Adrenal gland (tissue), 12 donors: ENCODE data around the gene SHC1. TPM values are rescaled to one million over a fixed set of nuclear protein-coding genes. Genes with fewer than 3 reads are reported as not detected.

Experiments
- DNase-seq, 7 donors: peaks; one replicate each; pipeline ENCODE4 v3.0.0-alpha.2; 2019 to 2020
- H3K27ac ChIP-seq, 5 donors: fragments of 200-600 bp; sonication (generic) in 4 of 5; 1 replicate in 3 of 5; 2 replicates in 2 of 5; pipeline versions ENCODE4 v1.5.1 to v1.8.0; 2016 to 2020; ENCODE audit warnings: mild to moderate bottlenecking in 1 of 5
- H3K27me3 ChIP-seq: fragments of 200-600 bp; 2 replicates; pipeline ENCODE4 v1.8.0; 2021
- H3K36me3 ChIP-seq, 2 donors: fragments of 200-600 bp; replicated peaks in 1 of 2; 1 replicate in 1 of 2; 2 replicates in 1 of 2; pipeline versions ENCODE4 v1.5.1 to v1.8.0; 2018 to 2022
- H3K4me1 ChIP-seq, 2 donors: fragments of 200-600 bp; replicated peaks in 1 of 2; 1 replicate in 1 of 2; 2 replicates in 1 of 2; pipeline versions ENCODE4 v1.5.1 to v1.8.0; 2018 to 2021
- H3K4me3 ChIP-seq, 4 donors: fragments of 200-600 bp; sonication (generic) in 3 of 4; one replicate each; pipeline ENCODE4 v1.5.1; 2016 to 2018
- H3K9me3 ChIP-seq, 3 donors: fragments of 200-600 bp; sonication (generic) in 1 of 3; replicated peaks in 1 of 3; 1 replicate in 2 of 3; 2 replicates in 1 of 3; pipeline versions ENCODE4 v1.5.1 to v1.8.0; 2016 to 2021
- CTCF ChIP-seq, 6 experiments: fragments of 450-650 bp in 4 of 6; fragments of 200-600 bp in 2 of 6; sonication (generic) in 1 of 6; IDR thresholded peaks; 1 replicate in 5 of 6; 2 replicates in 1 of 6; pipeline versions ENCODE4 v1.5.1 to v1.8.0; 2016 to 2021; ENCODE audit warnings: antibody characterized with exemption in 6 of 6, mild to moderate bottlenecking in 2 of 6, moderate library complexity in 1 of 6
- POLR2A ChIP-seq, 2 donors: fragments of 450-650 bp; IDR thresholded peaks; one replicate each; pipeline ENCODE4 v1.6.1; 2017; ENCODE audit warnings: antibody characterized with exemption in 2 of 2, mild to moderate bottlenecking in 2 of 2, moderate library complexity in 1 of 2
- WGBS, 4 donors: extraction: QIAGEN DNeasy Blood & Tissue Kit in 2 of 4; methylation state at CpG; one replicate each; pipeline versions ENCODE4 v1.1.5 to v1.1.7; 2013 to 2017; 5-methylcytosine and 5-hydroxymethylcytosine counted together
- intact Hi-C, 2 donors: fragments of 100-400 bp; cut with DNase I; formaldehyde crosslinking; loops; one replicate each; pipeline versions ENCODE4 v1.14.1 to v1.15.0; 2022 to 2023
- polyA plus RNA-seq, 3 donors: library from polyadenylated mRNA; stranded (reverse); fragments of 200-250 nt in 2 of 3; fragments of 350-450 nt in 1 of 3; fragmentation: Illumina TruSeq in 1 of 3; extraction: RNeasy Lipid Tissue Mini Kit (QIAGEN cat#74804) in 1 of 3; gene quantifications; one replicate each; pipeline ENCODE4 v1.2.3, GENCODE V29; 2013 to 2014
- total RNA-seq, 9 donors: library from RNA; depleted of rRNA in 4 of 9; stranded (reverse); fragments of >200 nt in 4 of 9; fragments of 120-200 nt in 1 of 9; fragmentation: NEBNext Ultra II Directional in 1 of 9; extraction: Animal tissue kit (Norgen Biotek cat#: 25700) in 1 of 9; gene quantifications; one replicate each; pipeline versions ENCODE4 v1.1.0 to v1.2.4, GENCODE V29; 2013 to 2023
- donor health status: healthy with polysubstance abuse.
- donor health status: Bipolar disorder and iron deficiency.
- donor health status: DM: yes; HTN: yes; CAD: no.
- donor health status: DM: no; HTN: no; CAD: no.
- donor health status: DM: no; HTN: no; CAD: no.
- donor health status: DM: yes; HTN: yes; CAD: no.

Gene SHC1
- total and polyA plus RNA-seq, 12 donors: 80.3 to 260 (median 146) TPM

- Histone ChIP-seq H3K4me1 (peaks cover 59 to 62% of the 10 kb centered on the region in 2 donors), H3K27ac (peak overlapping the region in 4 of 5 donors; percentile 38 to 99 (median 70)), H3K4me3 (no peak overlapping the region), H3K36me3 (peaks cover 0 to 24% of the 10 kb centered on the region in 2 donors), H3K9me3 (no peaks in the 10 kb centered on the region), H3K27me3 (no peaks in the 10 kb centered on the region)
- TF ChIP-seq CTCF (IDR thresholded peaks at IDR 0.05) (no peak), POLR2A (IDR thresholded peaks at IDR 0.05) (no peak)
- 39 to 49% (median 45%) methylated on average over 2 to 3 of the region's 3 CpGs for WGBS, 4 donors
- intact Hi-C loops: no loop called here
- DNase-seq: peak in 4 of 7 donors; percentile 48 to 73 (median 62)
These were observed 42.4 kb upstream of the SHC1 start for GRCh38 chr1:155012776-155013602.

- Histone ChIP-seq H3K9me3 (no peaks in the 10 kb centered on the region), H3K36me3 (peaks cover 0 to 24% of the 10 kb centered on the region in 2 donors), H3K4me1 (peaks cover 62 to 63% of the 10 kb centered on the region in 2 donors), H3K27me3 (no peaks in the 10 kb centered on the region), H3K27ac (peak overlapping the region in 4 of 5 donors; percentile 55 to 99 (median 70)), H3K4me3 (no peak overlapping the region)
- peak in 1 of 2 donors; percentile 65 for TF ChIP-seq POLR2A (IDR thresholded peaks at IDR 0.05)
- no peak for TF ChIP-seq CTCF (IDR thresholded peaks at IDR 0.05)
- intact Hi-C loops: no loop called here
- 0 to 25% (median 14%) methylated on average over 2 to 9 of the region's 9 CpGs for WGBS, 4 donors
- peak; percentile 84 to 97 (median 95) for DNase-seq
These were observed 41.5 kb upstream of the SHC1 start for GRCh38 chr1:155012026-155012546.

GRCh38 chr1:155011437-155012025 is 41.0 kb upstream of the SHC1 start:
- intact Hi-C loops: no loop called here
- peak in 1 of 7 donors; percentile 32 for DNase-seq
- Histone ChIP-seq H3K9me3 (no peaks in the 10 kb centered on the region), H3K27me3 (no peaks in the 10 kb centered on the region), H3K4me3 (no peak overlapping the region), H3K36me3 (peaks cover 0 to 21% of the 10 kb centered on the region in 2 donors), H3K4me1 (peaks cover 62 to 63% of the 10 kb centered on the region in 2 donors), H3K27ac (peak overlapping the region; percentile 30 to 99 (median 64))
- TF ChIP-seq POLR2A (IDR thresholded peaks at IDR 0.05) (no peak), CTCF (IDR thresholded peaks at IDR 0.05) (no peak)
- 60 to 100% (median 73%) methylated on average over 1 to 6 of the region's 6 CpGs for WGBS, 4 donors

GRCh38 chr1:155011004-155011416 is 40.5 kb upstream of the SHC1 start:
- Histone ChIP-seq H3K27me3 (no peaks in the 10 kb centered on the region), H3K4me1 (peaks cover 65 to 67% of the 10 kb centered on the region in 2 donors), H3K36me3 (peaks cover 0 to 16% of the 10 kb centered on the region in 2 donors), H3K4me3 (no peak overlapping the region), H3K27ac (peak overlapping the region; percentile 30 to 99 (median 64)), H3K9me3 (no peaks in the 10 kb centered on the region)
- WGBS, 4 donors: 46 to 63% (median 51%) methylated on average over 4 to 5 of the region's 5 CpGs
- intact Hi-C loops: no loop called here
- TF ChIP-seq POLR2A (IDR thresholded peaks at IDR 0.05): no peak
- TF ChIP-seq CTCF (IDR thresholded peaks at IDR 0.05): no peak
- peak in 1 of 7 donors; percentile 16 for DNase-seq
